GM19238 (cell line): ENCODE data around the gene SEPTIN10.
"Not testable (repeated sequence)": the region's sequence is repeated elsewhere in the genome, so short reads cannot be mapped to it uniquely, and the experiment has no call there.

Experiments
- DNase-seq: peaks from one replicate; pipeline ENCODE4 v3.0.0; 2011; ENCODE audit warnings: low spot score; ENCODE audit not compliant: insufficient read length

The SEPTIN10 gene

DNA sequence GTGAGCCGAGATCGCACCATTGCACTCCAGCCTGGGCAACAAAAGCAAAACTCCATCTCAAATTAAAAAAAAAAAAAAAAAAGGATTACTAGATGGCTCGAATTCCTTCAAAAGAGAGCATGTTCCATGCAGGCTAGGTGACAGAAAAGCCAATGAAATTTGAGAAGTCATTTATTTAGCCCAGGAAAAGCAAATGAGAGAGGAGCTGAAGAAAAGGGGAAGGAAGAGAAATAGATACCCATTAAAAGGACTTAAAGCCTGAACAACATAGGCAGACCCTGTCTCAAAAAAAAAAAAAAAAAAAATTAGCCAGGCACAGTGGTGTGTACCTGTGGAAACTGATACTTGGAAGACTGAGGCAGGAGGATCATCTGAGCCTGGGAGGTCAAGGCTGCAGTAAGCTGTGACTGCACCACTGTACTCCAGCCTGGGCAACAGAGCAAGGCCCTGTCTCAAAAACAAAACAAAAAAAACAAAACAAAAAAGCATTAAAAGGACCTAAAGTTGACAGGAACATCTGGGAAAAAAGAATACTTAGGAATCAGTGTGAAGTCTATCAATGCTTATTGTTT is 11.1 kb downstream of the SEPTIN10 start:
- DNase-seq, result no peak

GRCh38 chr2:109601783-109602182 is 12.0 kb downstream of the SEPTIN10 start:
- no peak for DNase-seq

GRCh38 chr2:109597283-109597682 is 16.5 kb downstream of the SEPTIN10 start:
- no peak for DNase-seq

DNA sequence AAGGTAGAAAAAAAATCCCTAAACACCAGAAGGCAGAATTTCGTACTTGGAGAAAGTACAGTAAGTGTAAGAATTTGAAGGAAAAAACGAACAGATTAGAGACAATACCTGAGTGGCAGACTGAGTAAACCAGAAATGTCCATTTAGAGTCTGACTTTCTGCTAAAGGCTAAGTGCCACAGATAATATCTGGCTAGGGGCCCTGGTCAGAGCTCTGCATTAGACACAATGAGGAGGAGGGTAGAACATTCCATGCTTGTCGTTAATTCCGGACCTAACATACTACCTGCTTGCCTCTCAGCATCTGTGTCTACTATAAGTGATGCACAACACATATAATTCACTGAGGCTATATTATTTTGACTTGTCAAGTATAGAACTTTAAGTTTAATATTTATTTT is 18.1 kb downstream of the SEPTIN10 start:
- no peak for DNase-seq

- DNase-seq, result no peak
Observed at GRCh38 chr2:109594246-109594885, 19.4 kb downstream of the SEPTIN10 start.

DNA sequence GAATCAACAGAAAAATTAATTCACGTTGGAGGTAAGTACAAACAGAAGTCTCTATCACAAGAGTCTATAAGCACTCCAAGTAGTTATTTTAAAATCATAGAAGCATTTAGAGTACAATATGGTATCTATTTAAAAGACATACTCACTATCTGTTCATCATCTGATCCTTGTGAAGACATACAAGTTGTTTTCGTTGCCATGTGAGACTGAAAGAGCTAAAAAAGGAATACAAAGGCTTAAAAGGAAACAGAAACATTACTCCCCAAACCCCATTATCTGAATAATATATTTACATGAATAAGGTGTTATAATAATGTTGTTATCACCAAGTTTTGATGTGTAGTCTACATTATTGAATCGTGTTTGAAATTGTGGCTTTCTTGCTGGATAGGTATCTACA is 20.9 kb downstream of the SEPTIN10 start:
- DNase-seq, result no peak

- DNase-seq, result no peak
Observed at GRCh38 chr2:109591206-109591605, 22.6 kb downstream of the SEPTIN10 start.

DNA sequence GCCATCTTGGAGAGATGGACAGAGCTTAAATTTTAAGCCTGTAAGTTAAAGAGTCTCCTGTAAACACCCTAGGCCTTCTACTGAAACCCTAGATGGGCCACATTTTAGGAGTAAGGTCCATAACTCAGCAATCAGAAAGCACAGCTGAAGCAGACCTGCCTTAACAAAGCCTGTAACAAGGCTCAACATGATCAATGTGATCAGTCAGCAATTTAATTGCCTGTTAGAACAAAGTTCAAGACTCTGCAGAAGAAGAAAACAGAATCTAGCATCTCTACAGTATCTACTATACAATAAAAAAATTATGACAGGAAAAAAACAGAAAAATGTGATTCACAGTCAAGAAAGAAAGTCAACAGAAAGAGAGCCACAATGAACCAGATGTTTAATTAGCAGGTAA is 27.1 kb downstream of the SEPTIN10 start:
- DNase-seq, result no peak

- DNase-seq, result no peak
Observed at GRCh38 chr2:109582928-109583895, 30.6 kb downstream of the SEPTIN10 start.

GRCh38 chr2:109577630-109578029 is 36.1 kb downstream of the SEPTIN10 start:
- not testable (repeated sequence) for DNase-seq

GRCh38 chr2:109575373-109575772 is 38.4 kb downstream of the SEPTIN10 start:
- no peak for DNase-seq

DNA sequence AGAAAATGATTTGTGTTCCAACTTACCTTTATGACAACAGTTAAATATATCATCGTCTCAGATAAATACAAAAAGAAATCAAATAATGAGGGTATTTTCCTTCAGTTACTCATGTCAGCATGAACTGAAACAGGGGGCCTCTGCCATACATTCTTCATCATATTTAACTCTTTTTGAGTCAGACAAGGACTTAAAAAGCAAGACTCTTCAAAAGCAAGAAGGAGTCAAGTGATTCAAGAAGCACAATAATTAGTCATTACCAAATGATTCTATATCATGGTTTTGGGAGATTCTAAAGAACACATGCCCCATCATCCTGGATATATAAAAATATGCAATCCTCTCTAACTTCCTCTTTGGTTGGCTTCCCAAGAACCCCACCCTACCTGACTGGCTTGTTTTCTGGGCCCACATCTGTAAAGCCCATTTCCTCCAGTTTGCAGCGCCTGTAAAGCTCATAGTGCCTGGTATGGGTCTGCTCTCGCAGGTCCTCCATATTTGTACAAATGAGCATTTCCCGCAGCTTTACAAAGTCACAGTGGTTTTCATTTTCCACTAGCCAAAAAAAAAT is 49.7 kb downstream of the SEPTIN10 start:
- no peak for DNase-seq

DNA sequence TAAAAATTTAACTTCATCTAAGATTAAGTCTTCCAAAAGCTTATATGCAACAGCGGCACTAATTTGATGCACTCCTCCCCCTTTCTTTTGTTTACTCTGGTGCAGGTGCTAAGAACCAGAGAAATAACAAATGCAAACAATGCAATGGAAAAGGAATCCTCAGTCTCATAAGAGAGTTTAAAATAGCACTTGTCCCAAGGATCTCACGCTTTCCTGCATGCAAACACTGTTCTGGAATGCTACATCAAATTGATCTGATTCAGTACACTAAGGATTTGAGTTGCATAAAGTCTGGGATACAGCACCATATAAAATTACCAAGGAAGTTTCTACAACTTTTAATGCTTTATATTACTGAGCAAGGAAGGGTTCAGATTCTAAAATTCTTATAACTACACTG is 50.5 kb downstream of the SEPTIN10 start:
- DNase-seq, result no peak

- DNase-seq, result no peak
Observed at GRCh38 chr2:109562421-109562820, 51.3 kb downstream of the SEPTIN10 start.

DNA sequence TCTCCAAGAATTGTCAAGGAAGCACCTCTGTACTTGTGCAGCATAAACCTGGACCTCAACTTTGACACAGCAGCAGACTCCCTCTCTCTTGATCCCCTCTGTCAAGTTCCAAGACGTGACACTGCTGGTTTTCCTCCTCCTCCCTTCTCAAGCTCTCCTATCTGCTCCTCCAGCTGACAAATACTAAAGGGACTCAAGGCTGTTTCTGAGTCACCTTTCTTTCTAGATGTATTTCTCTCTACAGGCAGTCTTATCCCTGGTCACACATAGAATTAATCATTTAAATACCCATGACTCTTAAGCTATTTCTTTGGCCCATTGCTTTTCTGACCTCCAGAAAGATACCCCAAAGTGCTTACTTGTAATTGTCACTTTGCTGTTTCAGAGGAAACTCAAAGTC is 53.5 kb downstream of the SEPTIN10 start:
- no peak for DNase-seq

DNA sequence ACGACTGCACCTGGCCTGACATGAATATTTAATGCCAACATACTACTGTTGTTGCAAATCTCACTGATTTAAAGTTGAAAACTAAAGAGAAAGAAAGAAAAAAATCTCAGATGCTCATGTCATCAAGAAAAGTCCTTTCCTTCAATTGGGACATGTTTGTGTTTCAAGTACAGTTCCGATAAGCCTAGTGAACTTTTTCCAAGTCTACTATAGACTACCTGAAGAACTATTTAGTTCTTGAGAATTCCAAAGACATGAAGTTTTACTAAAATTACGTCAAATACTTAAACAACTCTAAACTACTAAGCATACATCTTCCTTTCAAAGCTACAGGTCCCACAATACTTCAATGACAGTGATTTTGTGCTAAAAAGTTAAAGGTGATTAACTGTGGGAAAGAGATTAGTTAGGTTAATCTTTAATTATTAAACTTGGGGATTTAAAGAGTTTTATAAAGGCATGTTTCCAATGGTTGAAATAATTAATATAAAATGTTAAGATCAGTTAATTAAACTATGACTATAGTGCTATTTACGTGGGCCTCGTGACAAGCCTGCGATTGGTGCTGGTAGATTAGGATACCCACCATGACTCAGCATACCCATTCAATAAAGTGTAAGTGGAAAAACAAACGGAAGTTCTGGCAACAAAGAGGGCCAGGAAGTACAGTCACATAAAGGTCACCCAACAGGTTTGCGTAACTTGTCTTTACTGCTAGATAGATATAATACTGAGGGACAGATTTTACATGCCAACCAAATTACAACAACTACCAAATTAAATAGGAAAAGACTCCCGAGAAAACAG is 55.5 kb downstream of the SEPTIN10 start:
- no peak for DNase-seq

- DNase-seq, result no peak
Observed at GRCh38 chr2:109557309-109557708, 56.5 kb downstream of the SEPTIN10 start.

DNA sequence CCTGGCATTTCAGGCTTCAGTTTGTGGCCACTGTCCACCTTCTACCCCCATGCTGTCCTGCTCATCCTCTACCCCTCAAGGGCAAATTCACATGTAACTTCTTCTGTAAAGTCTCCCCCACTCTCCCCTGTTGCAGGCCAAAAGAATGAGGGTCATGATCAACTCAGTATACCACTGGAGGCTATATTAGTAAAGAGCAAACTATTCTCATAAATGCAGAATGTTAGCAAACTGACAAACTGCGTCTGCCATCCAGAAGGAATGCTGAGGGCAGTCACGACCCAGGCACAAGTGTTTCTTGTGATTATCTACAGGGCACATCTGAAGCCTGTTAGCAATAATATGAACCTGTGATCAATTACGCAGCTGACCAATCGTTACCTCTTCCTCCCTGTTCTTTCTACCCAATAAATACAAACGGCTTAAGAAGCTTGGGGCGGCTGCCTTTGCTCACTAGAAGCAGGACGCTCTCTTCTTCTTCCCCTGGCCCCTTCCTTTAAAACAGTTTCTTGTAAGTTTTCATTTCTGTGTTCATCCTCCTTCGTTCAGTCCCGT is 58.3 kb downstream of the SEPTIN10 start:
- DNase-seq, result no peak

GRCh38 chr2:109554758-109555157 is 59.0 kb downstream of the SEPTIN10 start:
- no peak for DNase-seq

DNA sequence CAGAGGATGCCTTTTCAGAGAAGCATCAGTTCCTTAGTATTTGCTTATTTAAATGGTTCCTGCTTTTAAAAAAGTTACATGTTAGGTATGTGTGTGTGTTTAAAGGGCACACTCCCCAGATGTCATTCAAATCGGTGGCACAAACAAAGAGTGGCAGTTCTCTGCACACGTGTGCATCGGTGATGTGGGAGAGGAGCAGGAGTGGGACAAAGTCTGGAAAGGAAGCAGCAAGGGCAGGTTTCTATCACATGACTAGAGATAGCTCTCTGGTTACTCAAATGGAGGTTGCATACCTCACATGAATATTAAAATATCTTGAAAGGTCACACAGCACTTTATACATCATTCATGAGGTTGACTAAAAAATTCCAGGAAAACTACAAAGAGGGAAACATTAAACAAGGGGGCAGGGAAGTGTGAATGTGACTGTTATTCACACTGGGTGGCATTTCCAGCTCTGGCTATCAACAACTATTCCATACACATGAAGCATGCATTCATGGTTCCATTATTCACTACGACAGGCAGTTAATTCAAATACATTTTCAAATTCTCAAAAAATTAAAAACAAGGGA is 64.7 kb downstream of the SEPTIN10 start:
- no peak for DNase-seq
